CD4-positive, alpha-beta T cell treated with Interleukin-10 for 1 hour (primary cell): Measurements from ENCODE around the gene FLII.
A peak's percentile ranks its signal among the peaks of the same experiment; 100 is the strongest.
"Not testable (repeated sequence)": the region's sequence is repeated elsewhere in the genome, so short reads cannot be mapped to it uniquely, and the experiment has no call there.

Source experiments
- DNase-seq: peaks from one replicate; pipeline ENCODE4 v3.0.0-alpha.2; 2020

The FLII gene

GRCh38 chr17:18238299-18238698 is 20.2 kb downstream of the FLII start:
- no peak for DNase-seq

DNA sequence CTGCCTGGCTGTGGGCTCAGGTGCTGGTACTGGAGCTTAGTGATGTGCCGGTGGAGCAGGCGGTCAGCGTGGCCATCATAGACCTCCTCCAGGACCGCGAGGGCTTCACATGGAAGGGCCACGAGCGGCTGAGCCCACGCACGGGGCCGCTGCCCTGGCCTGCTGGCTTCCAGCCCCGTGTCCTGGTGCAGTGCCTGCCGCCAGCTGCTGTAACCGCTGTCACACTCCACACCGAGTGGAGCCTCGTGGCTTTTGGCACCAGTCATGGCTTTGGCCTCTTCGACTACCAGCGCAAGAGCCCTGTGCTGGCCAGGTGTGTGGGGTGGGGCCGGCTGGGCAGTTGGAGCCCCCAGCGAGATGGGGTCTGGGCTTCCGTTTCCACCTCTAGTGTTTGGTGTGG is 21.1 kb downstream of the FLII start:
- DNase-seq = no peak

DNA sequence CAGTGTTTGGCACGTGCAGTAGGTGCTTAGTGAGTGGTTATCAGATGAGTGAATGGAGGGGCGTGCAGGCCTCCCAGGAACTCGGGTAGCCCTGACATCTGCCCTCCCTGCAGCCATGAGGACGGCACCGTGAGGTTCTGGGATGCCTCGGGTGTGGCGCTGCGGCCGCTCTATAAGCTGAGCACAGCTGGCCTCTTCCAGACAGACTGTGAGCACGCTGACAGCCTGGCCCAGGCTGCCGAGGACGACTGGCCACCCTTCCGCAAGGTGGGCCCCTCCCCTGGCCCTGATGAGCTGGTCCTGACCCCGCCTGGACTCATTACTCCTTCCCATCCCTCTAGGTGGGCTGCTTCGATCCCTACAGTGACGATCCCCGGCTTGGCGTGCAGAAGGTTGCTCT is 22.0 kb downstream of the FLII start:
- DNase-seq = no peak

- no peak for DNase-seq
Observed at GRCh38 chr17:18235743-18236256, 22.7 kb downstream of the FLII start.

DNA sequence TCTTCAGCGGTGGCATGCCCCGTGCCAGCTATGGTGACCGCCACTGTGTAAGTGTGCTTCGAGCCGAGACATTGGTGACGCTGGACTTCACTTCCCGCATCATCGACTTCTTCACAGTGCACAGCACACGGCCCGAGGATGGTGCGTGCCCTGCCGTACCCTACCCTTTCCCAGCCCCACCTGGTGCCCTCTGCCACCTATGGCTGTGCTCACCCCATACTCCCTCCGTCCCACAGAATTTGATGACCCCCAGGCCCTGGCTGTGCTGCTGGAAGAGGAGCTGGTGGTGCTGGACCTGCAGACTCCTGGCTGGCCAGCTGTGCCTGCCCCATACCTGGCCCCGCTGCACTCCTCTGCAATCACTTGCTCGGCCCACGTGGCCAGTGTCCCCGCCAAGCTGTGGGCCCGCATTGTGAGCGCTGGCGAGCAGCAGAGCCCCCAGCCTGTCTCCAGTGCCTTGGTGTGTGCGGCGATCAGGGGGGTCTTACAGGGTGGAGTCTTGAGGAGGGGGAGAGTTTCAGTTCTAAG is 23.6 kb downstream of the FLII start:
- DNase-seq = no peak

GRCh38 chr17:18233803-18234518 is 24.6 kb downstream of the FLII start:
- no peak for DNase-seq

DNA sequence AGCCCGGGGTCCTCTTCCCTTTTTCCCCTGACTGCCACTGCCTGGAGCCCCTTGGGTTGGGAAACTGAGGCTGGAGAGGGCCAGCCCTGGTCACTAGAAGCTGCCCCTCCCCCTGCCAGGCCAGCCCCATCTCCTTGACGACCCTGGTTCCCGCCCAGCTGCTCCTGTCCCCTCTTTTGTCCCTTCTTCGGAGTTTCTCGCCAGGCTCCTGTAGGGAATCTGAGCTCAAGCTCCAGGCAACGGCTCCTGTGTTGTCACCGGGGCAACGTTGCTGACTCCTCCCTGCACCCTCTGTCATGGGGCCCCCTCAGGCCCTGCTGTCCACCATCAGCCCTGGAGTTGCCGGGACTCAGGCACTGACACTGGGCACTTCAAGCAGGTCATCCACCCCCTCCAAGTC is 27.4 kb downstream of the FLII start:
- no peak for DNase-seq

DNA sequence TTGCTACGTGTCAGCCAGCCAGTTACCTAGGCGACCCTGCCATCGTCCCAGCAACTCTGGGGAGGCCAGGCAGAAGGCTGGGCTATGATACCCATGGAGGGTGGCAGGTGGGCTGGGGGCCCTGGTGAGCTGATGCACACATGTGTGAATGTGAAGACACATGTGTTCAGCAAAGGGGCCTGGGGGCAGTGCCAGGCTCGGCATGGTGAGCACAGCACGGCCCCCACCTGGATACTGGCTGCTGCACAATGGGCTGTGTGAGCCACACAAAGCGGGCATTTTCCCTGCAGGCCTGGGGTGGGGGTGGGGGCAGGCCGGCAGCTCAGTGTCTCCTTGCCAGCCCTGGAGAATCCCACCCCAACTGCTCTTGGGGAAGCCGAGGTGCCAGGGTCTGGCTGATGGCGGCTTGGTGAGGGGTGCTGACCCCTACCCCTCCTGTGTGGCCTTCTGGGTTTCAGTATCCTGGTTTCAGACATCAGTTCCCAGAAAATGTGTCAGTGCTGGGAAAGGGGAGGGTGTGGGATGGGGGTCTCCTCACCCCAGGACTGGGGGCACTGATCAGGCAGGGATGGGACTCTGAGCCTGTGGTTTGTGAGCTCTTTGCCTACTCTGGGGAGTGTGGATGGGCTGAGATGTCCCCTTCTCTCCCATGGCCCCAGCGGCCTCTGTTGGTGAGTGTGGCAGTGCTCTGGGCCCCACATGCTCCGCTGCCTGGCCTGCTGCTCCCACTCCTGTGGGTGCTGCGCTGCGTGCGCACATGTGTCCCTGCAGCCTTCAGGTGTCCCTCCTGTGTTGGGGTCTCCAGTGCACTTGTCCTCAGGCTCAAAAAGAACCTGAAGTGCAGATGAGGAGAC is 28.0 kb downstream of the FLII start:
- DNase-seq = no peak

DNA sequence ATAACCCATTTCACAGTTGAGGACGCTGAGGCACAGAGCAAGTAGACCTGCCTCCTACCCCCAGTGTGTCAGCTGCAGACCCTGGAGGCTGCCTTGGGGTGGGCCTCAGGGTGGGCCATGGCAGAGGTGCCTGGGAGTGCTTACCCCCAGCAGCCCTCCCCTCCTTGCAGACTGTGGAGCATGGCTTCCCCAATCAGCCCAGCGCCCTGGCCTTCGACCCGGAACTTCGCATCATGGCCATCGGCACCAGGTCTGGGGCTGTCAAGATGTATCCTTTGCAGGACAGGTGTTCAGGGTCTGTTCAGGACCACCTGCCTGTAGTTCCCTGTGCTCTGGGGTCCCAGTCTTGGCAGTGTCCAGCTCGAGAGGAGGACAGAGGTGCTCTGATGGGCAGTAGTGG is 28.8 kb downstream of the FLII start:
- DNase-seq = no peak

- DNase-seq = no peak
Observed at GRCh38 chr17:18229254-18229653, 29.3 kb downstream of the FLII start.

GRCh38 chr17:18228176-18228682 is 30.3 kb downstream of the FLII start:
- DNase-seq = no peak

- no peak for DNase-seq
Observed at GRCh38 chr17:18227635-18228034, 30.9 kb downstream of the FLII start.

DNA sequence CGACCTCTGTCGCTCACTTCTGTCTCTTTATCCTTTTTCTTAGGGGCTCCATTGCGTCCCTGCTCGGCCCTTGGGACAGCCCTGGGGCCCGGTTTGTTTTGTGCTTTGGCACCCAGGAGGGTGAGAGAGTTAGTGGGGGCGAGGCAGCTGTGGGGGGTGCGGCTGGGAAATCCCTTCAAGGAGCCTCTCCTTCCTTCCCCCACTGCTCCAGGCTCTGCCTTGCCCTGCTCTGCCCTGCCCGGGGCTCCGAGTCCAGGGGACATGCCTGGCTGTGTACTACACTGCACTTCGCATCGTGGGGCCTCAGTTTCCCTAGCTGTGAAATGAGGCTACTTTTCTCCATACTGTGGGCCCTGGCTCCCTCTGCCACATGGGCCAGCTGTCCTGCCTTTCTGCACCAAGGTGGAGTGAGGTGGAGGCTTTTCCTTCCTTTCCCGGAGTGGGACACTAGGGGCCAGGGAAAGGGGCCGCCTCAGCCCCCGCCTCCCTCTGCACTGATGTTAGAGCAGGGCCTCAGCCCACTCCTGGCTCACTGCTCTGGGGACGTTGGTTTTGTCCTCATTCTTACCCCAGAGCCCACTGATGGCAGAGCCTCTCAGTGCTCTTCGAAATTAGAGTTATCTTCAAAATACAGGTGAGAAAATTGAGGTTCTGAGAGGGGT is 32.1 kb downstream of the FLII start:
- no peak for DNase-seq

- DNase-seq = no peak
Observed at GRCh38 chr17:18225642-18226283, 32.8 kb downstream of the FLII start.

DNA sequence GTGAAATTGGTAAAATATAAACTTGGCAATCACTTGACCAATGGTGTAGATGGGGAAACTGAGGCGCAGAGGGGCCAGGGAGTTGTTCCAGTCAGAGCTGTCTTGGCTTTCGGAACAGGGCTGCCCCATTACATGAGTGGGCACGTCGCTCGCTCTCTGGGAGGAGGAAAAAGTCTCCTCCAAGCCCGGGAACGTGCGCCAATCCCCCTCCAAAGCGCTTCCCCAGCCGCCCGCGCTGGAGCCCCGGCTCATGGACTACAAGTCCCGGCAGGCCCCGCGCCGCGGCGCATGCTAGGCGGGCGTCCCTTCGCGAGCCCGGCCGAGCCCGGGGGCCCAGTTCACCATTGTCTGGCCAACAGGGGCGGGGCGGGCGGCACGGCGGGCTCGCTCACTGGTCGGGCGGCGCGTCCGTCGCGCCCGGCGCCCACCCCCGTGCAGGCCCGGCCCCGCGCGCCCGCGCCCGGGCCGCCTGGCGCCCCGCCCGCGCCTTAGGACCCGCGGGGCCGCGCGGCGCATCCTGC is 33.4 kb downstream of the FLII start, which contains the start of gene LLGL1:
TSS of gene LLGL1 (plus strand) at position 515 of the 521 bp plus-strand sequence. CDS start 48 bp downstream, outside the sequence.
- DNase-seq = peak; percentile 96

- no peak for DNase-seq
Observed at GRCh38 chr17:18224387-18225120, 34.0 kb downstream of the FLII start.

DNA sequence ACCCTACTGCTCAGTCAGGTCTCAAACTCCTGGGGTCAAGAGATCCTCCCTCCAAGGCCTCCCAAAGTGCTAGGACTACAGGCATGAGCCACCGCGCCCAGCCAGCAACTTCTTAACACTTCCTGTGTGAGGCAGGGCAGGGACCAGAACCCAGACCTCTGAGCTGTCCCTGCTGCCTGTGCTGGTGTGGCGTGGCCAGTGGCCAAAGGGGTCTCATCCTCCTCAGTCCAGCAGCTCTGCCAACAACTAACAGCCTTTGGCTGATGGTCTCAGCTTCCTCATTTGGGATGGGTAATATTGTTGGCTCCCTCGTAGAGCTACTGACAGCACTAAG is 34.5 kb downstream of the FLII start:
- no peak for DNase-seq

- no peak for DNase-seq
Observed at GRCh38 chr17:18218756-18219415, 39.7 kb downstream of the FLII start.

DNA sequence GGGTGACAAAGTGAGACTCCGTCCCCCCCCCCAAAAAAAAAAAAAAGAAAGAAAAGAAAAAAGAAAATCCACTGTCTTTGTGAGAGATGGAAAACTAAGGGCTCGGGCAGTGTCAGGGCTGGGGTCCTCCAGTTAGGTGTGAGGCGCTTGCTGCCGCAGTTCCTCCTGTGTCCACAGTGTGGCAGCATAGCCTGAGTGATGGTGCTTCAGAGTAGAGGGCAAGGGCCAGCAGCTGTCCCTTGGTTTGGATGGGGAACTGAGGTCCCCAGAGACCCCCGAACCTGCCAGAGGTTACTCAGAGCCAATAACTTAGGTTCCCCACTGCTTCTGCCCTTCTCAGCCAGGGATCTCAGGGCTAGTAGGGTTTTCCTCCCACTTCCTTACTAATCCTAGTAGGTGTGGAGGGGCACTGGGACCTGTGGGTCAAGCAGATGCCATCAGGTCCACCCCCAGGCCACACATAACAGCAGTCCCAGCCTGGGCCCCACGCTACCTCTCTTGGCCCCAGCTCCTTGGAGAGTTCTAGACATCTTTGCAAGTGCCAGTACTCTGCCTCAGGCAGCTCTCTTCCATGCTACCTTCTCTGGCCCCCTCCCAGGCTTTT is 41.0 kb downstream of the FLII start:
- peak; percentile 78 for DNase-seq

GRCh38 chr17:18216906-18217305 is 41.6 kb downstream of the FLII start:
- not testable (repeated sequence) for DNase-seq
